GM18868 (cell line): ENCODE measurements around the gene C16orf92.

Source experiments
- ATAC-seq: cut with Tn5 transposase; IDR thresholded peaks from one replicate; pipeline ENCODE4 v1.9.1; 2021; ENCODE audit warnings: mild to moderate bottlenecking, moderate library complexity; ENCODE audit not compliant: unreplicated experiment

Gene C16orf92

GRCh38 chr16:30022887-30023286 lies at the start of gene C16orf92:
TSS of gene C16orf92 (plus strand) at chr16:30023198. CDS start at chr16:30023341, 143 bp downstream.
- ATAC-seq: no peak

GRCh38 chr16:29973384-29974246 lies 49.4 kb upstream of the C16orf92 start, which contains the start of gene TAOK2:
TSS of gene TAOK2 (plus strand) at chr16:29973868. CDS start at chr16:29977773, 3,905 bp downstream.
- peak; percentile 91 for ATAC-seq

- ATAC-seq: no peak
Measured at GRCh38 chr16:29974291-29975133, 48.5 kb upstream of the C16orf92 start.

GRCh38 chr16:29975134-29975538 lies 47.9 kb upstream of the C16orf92 start:
- no peak for ATAC-seq

GRCh38 chr16:29975811-29976511 lies 47.0 kb upstream of the C16orf92 start:
- ATAC-seq: no peak

GRCh38 chr16:29977063-29977825 lies 45.8 kb upstream of the C16orf92 start:
- no peak for ATAC-seq

GRCh38 chr16:29978081-29978480 lies 44.9 kb upstream of the C16orf92 start:
- ATAC-seq: no peak

- ATAC-seq: no peak
Measured at GRCh38 chr16:29978564-29979270, 44.3 kb upstream of the C16orf92 start.

- ATAC-seq: no peak
Measured at GRCh38 chr16:29982560-29983419, 40.2 kb upstream of the C16orf92 start.

GRCh38 chr16:29983420-29984136 lies 39.4 kb upstream of the C16orf92 start:
- no peak for ATAC-seq

- ATAC-seq: no peak
Measured at GRCh38 chr16:29984137-29984763, 38.7 kb upstream of the C16orf92 start.

- ATAC-seq: no peak
Measured at GRCh38 chr16:29984764-29985147, 38.2 kb upstream of the C16orf92 start.

- ATAC-seq: no peak
Measured at GRCh38 chr16:29985271-29985811, 37.7 kb upstream of the C16orf92 start.

- no peak for ATAC-seq
Measured at GRCh38 chr16:29986231-29986630, 36.8 kb upstream of the C16orf92 start.

GRCh38 chr16:29986931-29987330 lies 36.1 kb upstream of the C16orf92 start:
- no peak for ATAC-seq

GRCh38 chr16:29987371-29988085 lies 35.5 kb upstream of the C16orf92 start:
- ATAC-seq: no peak
